Type B pancreatic cell (in vitro differentiated cells): ENCODE measurements around the gene DDB1. TPM values are rescaled to one million over a fixed set of nuclear protein-coding genes. Genes with fewer than 3 reads are reported as not detected.

Source experiments
- DNase-seq: peaks from one replicate; pipeline ENCODE4 v3.0.0; 2021; ENCODE audit warnings: mixed read lengths; ENCODE audit not compliant: unreplicated experiment; ENCODE audit errors: extremely low spot score
- H3K27ac Mint-ChIP-seq: 2 replicates; pipeline ENCODE4 v1.8.0; 2021; ENCODE audit warnings: mild to moderate bottlenecking, mixed read lengths
- H3K27me3 Mint-ChIP-seq: 2 replicates; pipeline ENCODE4 v1.8.0; 2021; ENCODE audit warnings: mixed read lengths
- H3K36me3 Mint-ChIP-seq: 2 replicates; pipeline ENCODE4 v1.8.0; 2021; ENCODE audit warnings: mixed read lengths
- H3K4me1 Mint-ChIP-seq: one replicate; pipeline ENCODE4 v1.8.0; 2021; ENCODE audit warnings: mixed read lengths; ENCODE audit not compliant: unreplicated experiment
- H3K4me3 Mint-ChIP-seq: 2 replicates; pipeline ENCODE4 v1.8.0; 2021; ENCODE audit warnings: mild to moderate bottlenecking, mixed read lengths
- H3K9me3 Mint-ChIP-seq: 2 replicates; pipeline ENCODE4 v1.8.0; 2021; ENCODE audit warnings: mixed read lengths
- CTCF ChIP-seq: fragments of 200-600 bp; sonication (generic); conservative IDR thresholded peaks from 2 replicates; pipeline ENCODE4 v1.5.0; 2021; ENCODE audit warnings: antibody characterized with exemption, mild to moderate bottlenecking
- total RNA-seq: library from RNA; stranded (reverse); gene quantifications from 2 replicates; pipeline ENCODE4 v1.2.1, GENCODE V29; 2021; ENCODE audit warnings: low replicate concordance

The DDB1 gene
- total RNA-seq, 1 donor from 2014 or later: 279 TPM

- Mint-ChIP-seq H3K4me1 (no peaks in the 10 kb centered on the region), H3K9me3 (no peaks in the 10 kb centered on the region), H3K36me3 (no peaks in the 10 kb centered on the region), H3K27ac (no peak overlapping the region), H3K4me3 (no peak overlapping the region), H3K27me3 (no peaks in the 10 kb centered on the region)
- no peak for TF ChIP-seq CTCF
- no peak for DNase-seq
Observed at GRCh38 chr11:61268588-61269250, 64.2 kb downstream of the DDB1 start.

GRCh38 chr11:61267437-61267841, 65.5 kb downstream of the DDB1 start:
- Mint-ChIP-seq H3K27ac (no peak overlapping the region), H3K36me3 (no peaks in the 10 kb centered on the region), H3K4me3 (no peak overlapping the region), H3K9me3 (no peaks in the 10 kb centered on the region), H3K4me1 (no peaks in the 10 kb centered on the region), H3K27me3 (no peaks in the 10 kb centered on the region)
- TF ChIP-seq CTCF: no peak
- DNase-seq: no peak

GRCh38 chr11:61266602-61267001, 66.3 kb downstream of the DDB1 start:
- Mint-ChIP-seq H3K4me1 (no peaks in the 10 kb centered on the region), H3K4me3 (no peak overlapping the region), H3K9me3 (no peaks in the 10 kb centered on the region), H3K27ac (no peak overlapping the region), H3K27me3 (no peaks in the 10 kb centered on the region), H3K36me3 (no peaks in the 10 kb centered on the region)
- TF ChIP-seq CTCF: no peak
- DNase-seq: no peak

- no peak for DNase-seq
- no peaks in the 10 kb centered on the region for H3K4me1 Mint-ChIP-seq
- no peaks in the 10 kb centered on the region for H3K27me3 Mint-ChIP-seq
- H3K27ac Mint-ChIP-seq: no peak overlapping the region
- TF ChIP-seq CTCF: no peak
- no peaks in the 10 kb centered on the region for H3K36me3 Mint-ChIP-seq
- H3K9me3 Mint-ChIP-seq: no peaks in the 10 kb centered on the region
- no peak overlapping the region for H3K4me3 Mint-ChIP-seq
Observed at GRCh38 chr11:61265357-61265756, 67.5 kb downstream of the DDB1 start.

GRCh38 chr11:61264795-61265194, 68.1 kb downstream of the DDB1 start:
- Mint-ChIP-seq H3K27me3 (no peaks in the 10 kb centered on the region), H3K36me3 (no peaks in the 10 kb centered on the region), H3K4me1 (no peaks in the 10 kb centered on the region), H3K4me3 (no peak overlapping the region), H3K27ac (no peak overlapping the region), H3K9me3 (no peaks in the 10 kb centered on the region)
- TF ChIP-seq CTCF: no peak
- no peak for DNase-seq

- Mint-ChIP-seq H3K36me3 (no peaks in the 10 kb centered on the region), H3K4me3 (no peak overlapping the region), H3K27me3 (no peaks in the 10 kb centered on the region), H3K4me1 (no peaks in the 10 kb centered on the region), H3K27ac (no peak overlapping the region), H3K9me3 (no peaks in the 10 kb centered on the region)
- no peak for DNase-seq
- TF ChIP-seq CTCF: no peak
Observed at GRCh38 chr11:61264371-61264770, 68.5 kb downstream of the DDB1 start.
